HG03066 (cell line): ENCODE measurements around the gene MRPL2.

ENCODE experiments used
- ATAC-seq: cut with Tn5 transposase; IDR thresholded peaks from one replicate; pipeline ENCODE4 v1.9.1; 2021; ENCODE audit warnings: low read depth; ENCODE audit not compliant: unreplicated experiment

MRPL2 gene

DNA sequence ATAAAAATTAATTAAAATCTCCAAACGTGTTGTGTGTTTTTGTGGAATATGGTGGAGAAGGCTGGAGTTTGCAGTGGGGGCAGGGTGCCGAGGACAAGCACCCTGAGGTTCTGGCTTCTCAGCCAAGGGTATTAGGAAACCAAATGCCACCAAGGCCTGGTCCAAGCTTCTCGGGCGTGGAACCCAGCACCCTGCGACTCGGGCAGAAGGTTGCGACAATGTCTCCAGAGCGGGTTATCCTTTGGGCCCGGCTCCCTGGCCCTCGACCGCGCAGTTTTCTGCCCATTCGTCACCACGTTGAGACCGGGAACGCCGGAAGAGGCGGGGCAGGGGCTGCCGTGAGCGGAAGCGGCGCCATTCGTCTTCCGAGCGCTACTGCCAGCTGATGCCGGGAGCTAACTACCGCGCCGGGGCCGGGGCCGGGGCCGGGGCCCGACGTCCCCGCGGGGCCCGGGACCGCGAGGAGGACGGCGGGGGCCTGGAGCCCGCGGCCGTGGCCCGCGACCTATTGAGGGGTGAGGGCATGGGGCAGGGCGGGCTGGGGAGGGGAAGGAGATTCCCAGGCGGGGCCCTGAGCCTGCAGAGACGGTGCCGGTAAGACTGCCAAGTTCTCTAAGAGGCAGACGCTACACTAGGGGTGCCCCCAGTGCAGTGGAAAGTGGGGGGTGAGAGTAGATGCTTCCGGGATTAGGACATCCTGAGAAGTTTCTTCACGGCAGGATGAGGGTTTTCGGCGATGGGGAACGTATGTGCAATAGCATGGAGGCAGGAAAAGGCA is 37.8 kb downstream of the MRPL2 start, which contains the start of gene RRP36:
RRP36 (plus strand) TSS at position 354 of the 778 bp plus-strand sequence; CDS start at position 386, 32 bp downstream.
- peak; percentile 71 for ATAC-seq

DNA sequence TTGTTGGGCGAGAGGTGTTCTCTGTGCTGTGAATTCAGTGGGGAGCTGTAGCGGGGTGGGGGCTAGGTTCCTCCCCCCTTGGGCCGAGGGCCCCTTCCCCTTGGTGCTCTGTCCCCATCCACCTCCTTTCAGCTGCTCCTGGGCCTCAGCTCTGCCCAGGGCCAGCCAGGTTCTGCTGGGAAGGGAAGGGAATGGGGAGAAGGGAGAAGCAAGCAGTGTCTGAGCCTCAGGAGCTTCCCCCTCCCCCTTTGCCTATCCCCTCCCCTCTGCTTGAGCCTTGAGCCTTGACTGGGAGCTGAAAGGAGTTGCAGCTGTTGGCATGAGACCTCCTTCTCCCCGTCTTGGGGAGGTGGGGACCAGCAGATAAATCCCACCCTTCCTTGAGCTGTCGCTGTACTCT is 38.4 kb downstream of the MRPL2 start:
- ATAC-seq: no peak

DNA sequence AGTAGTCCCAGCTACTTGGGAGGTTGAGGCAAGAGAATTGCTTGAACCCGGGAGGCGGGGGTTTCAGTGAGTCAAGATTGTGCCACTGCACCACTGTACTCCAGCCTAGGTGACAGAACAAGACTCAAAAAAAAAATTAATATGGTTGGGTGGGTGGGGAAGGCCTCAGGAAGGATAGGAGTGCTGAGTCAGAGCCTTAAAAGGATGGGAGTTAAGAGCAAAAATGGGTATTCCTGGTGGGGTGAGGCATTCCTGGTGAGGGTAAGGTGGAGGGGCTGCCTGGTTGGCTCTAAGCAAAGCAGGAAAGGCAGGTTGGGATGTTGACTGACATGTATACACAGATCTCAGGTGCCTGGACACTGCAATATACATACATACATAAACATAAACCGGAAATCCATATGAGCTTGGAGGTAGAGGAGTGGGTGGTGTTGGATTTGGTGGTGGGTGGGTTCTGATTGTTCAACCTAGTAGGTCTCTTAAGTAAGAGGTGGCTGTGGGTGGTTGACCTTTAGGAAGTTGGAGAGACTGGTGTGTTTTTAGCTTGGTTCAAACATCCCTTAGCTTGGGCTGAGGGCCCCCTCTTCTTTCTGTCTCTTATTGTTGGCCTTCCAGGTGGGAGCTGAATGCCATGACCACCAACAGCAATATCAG is 39.1 kb downstream of the MRPL2 start:
- no peak for ATAC-seq

DNA sequence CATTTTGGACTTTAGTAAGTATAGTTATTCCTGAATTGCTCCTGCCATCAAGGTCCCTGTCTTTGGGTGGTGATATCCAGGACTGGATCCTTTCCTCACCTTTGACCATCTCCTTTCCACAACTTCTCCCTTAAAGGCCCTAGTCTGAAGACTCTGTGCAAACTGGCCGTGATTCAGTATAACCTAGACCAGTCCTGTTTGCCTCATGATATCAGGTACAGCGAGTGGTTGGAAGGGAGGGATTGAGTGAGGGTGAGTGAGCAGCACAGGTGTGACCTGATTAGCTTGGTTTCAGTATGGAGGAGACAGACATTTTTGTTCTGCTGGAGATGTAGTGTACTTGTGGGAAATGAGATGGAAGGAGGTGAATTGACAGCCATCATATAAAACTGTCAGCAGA is 40.1 kb downstream of the MRPL2 start:
- no peak for ATAC-seq

DNA sequence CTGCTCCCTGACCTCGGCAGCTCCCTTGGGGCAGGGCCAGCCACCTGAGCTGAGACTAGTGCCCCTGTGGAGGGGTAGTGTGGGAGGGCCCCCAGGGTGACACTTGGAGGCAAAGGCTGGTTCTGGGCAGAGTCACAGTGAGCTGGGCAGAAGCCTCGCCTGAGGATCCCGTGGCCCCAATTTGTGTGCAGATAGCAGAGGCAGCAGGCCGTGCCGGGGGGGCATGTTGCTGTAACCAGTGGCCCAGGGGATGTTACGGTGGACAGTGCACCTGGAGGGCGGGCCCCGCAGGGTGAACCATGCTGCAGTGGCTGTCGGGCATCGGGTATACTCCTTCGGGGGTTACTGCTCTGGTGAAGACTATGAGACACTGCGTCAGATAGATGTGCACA is 42.3 kb downstream of the MRPL2 start:
- ATAC-seq: no peak

DNA sequence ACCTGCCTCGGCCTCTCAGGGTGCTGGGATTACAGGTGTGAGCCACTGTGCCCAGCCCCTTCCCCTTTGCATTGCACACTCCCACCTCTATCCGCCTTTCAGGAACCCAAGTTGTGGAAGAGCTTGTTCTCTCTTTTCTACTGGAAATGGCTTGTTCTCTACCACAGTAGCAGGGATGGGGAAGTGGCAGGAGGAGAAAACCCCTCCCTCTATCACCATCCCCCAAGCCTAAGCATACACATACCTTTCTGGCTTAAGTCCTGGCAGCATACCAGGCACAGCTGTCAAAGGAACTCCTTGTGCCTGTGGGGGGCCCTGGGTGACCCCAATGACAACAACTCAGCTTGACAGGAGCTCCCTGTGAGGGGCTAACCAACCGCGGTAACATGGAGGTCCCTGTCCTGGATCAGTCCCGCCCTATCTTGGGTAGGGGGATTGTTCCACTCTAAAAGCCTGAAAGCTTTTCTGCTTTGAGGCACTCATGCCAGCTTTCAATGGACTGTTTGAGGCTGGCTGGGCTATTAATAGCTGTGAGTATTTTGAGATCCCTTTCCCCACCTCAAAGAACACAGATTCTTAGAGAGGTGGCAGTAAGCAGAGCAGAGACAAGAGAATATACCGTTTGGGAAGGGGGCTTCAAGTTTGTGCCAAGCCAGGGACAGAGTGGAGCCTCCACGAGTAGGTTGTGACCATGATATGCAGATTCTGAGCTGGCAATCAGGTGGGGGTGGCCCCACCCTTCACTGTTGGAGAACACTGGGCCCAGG is 42.9 kb downstream of the MRPL2 start:
- no peak for ATAC-seq

DNA sequence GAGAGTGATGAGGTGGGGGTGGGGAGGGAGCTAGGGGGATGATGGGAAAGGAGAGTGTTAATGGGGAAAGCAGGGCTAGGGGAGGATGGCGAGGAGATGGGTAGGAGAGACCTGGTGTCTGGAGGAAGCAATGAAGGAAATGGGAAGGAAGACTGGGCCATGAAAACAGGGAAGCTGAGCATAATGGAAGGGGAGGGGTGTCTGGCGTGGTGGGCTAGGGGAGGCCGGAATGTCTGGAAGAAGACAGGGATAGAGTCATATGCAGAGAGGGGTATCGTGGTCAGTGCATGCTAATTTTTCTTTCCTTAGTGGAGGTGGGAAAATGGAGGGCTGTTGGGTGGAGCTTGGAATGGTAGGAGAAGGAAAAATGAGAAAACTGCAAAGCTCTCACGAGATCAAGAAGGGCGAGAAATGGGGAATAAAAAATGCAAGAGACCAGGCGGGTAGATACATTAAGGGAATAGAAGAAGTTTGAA is 44.8 kb downstream of the MRPL2 start:
- ATAC-seq: no peak

DNA sequence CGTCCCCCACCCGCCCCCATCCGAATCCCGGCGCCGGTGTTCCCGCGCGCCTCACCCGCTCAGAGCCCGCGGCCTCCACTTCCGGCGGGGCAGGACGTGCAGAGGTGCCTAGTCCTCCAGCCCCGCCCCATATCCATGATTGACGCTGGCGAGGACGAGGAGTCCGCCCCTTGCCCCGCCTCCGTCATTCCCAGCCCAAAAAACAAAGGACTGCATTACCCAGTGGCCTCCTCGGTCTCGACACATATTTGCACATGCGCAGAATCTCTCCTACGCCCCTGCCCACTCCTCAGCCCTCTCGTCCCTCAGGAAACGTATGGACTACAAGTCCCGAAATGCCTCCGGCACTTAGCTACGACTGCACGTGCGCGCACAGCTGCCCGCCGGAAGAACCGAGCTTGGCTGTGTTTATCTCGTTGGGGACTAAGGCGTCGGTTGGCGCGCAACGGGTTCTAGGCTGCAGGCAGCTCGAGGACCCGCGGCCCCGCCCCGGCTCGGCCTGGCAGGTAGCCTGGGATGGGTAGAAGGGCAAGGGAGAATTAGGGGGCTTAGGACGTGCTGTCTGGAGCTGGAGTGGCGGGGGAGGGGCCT is 45.3 kb downstream of the MRPL2 start, which contains the start of the genes KLHDC3 and MEA1:
KLHDC3 (plus strand) TSS at position 407 of the 591 bp plus-strand sequence. CDS start 2,944 bp downstream, outside the sequence.
MEA1 (minus strand) TSS at position 104 of the 591 bp plus-strand sequence. CDS start 133 bp downstream, outside the sequence.
- ATAC-seq: peak; percentile 98

DNA sequence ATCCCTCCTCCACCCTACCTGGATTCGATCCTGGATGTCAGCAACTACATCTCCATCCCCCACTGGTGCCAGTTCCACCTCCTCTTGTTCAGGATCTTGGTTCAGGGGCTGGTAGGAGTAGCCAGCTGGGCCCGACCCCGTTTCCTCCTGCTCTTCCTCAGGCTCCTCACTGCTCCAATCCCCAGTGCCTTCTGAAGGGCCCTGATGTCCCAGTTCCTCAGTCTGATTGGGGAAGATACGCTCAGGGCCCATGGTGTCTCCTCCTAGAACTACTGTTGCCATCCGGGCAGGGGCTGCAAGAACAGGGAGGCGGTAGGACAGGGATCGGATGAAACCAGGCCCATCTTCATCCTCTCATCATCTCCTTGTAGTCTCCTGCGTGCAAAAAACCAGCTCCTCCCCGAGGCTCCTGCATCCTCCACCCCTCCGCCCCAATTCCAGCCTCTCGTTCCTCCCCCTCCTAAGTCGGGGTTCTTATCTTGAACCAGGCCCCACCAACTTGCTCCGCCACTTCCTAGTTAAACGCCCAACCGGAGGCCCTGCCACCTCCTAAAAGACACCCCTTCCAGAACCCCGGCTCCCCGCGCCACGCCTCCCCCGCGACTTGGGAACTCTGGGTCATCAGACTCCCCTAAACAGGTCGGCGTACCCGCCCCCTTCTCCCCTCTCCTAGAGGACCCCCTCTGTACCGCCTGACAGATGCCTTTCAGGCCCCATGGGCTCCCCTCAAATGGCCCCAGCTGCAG is 46.0 kb downstream of the MRPL2 start:
- ATAC-seq: peak; percentile 1

DNA sequence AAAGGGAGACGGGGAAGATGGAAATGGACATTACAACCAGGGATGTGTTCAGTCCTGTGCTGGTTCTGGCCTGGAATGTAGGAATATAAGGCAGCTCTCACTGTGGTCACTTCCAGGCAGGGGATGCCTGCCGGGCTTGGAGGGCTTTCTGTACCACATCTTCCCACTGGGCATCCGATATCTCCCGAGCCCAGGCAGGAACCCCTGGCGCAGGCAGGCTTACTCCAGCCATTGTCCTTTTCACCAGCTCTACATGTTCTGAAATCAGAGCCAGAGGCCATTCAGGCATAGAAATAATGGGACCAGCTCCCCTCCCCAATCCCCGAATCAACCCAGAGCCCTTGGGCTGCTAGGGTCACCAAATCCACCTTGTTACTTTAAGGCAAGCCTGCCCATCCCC is 46.9 kb downstream of the MRPL2 start:
- no peak for ATAC-seq

DNA sequence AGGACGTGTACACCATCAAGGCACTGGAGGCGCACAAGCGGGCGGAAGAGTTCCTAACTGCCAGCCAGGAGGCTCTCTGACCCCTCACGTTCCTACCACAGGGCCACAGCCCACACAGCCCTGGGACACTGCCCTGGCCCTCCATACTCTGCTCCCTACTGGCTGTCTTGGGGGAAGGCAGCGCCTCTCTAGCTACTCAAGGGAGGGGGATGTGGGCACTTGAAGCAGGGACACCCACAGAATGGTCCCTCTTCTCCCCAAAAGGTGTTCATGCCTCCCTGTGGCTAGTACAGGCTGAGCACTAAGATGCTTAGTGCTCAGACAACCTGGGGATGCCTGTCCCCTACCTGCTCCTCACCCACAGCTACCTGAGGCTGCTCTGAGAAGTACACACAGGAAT is 48.0 kb downstream of the MRPL2 start:
- no peak for ATAC-seq

DNA sequence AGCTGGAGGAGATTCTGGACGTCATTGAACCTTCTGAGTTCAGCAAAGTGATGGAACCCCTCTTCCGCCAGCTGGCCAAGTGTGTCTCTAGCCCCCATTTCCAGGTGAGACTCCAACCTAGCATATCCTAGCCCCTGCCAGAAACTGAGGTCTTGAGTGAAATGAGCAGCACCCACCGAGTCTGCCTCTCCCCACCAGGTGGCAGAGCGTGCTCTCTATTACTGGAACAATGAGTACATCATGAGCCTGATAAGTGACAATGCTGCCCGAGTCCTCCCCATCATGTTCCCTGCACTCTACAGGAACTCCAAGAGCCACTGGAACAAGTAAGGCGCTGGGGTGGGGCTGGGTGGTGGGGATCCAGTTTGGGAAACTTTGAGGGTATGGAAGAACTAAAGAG is 50.1 kb downstream of the MRPL2 start:
- no peak for ATAC-seq

DNA sequence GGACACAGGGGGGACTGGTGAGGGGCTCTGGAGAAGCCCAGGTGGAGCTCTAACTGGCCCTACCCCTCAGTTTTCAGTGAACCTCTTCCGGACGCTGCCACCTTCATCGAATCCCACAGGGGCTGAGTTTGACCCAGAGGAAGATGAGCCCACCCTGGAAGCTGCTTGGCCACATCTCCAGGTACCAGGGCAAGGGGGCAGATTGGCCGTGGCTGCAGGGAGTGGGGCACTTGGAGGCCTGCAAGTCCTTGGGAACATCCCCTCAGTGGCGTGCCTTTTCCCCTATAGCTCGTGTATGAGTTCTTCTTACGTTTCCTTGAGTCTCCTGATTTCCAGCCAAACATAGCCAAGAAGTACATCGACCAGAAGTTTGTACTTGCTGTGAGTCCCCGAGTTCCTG is 52.1 kb downstream of the MRPL2 start:
- no peak for ATAC-seq

DNA sequence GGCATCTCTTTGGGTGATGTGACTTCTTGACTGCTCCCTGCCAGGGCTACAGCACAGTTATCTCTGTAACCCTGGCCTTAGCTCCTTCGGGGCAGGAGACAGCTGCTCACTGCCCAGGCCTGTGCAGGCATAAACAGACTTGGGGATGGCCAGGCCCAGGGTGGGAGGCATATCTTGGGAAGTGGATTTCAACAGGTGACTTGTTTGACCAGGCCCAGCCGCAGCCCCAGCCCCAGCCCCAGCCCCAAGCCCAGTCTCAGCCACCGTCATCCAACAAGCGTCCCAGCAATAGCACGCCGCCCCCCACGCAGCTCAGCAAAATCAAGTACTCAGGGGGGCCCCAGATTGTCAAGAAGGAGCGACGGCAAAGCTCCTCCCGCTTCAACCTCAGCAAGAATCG is 53.0 kb downstream of the MRPL2 start:
- ATAC-seq: no peak

DNA sequence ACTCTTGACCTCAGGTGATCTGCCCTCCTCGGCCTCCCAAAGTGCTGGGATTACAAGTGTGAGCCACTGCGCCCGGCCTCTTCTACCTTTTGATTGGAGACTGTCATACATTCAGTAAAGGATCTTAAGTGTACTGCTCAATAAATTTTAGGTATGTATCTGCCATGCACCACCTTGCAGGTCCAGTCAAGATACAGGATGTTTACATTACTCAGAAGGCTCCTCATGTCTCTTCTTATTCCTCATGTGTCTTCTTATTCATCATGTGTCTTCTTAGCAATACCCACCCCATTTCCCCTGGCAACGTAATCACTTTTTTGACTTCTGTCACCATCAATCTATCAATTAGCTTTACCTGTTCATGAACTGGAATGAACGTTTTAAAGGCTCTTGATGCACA is 53.4 kb downstream of the MRPL2 start:
- no peak for ATAC-seq
